ENCODE data around the gene ZNF280B. TPM values are rescaled to one million over a fixed set of nuclear protein-coding genes. Genes with fewer than 3 reads are reported as not detected.
"Not testable (repeated sequence)": the region's sequence is repeated elsewhere in the genome, so short reads cannot be mapped to it uniquely, and the experiment has no call there.

ZNF280B gene
- polyA plus RNA-seq, 1 of the 3 experiments (the other 2 are of a cell fraction), result 0.82 TPM

GRCh38 chr22:22513619-22514018, 5.1 kb upstream of the ZNF280B start (continued):
- no peak for TF ChIP-seq ZBTB33 (IDR thresholded peaks at IDR 0.05; ENCODE audit: borderline replicate concordance, low read depth)
- no peak for TF ChIP-seq SIN3A (IDR thresholded peaks at IDR 0.05; ENCODE audit: borderline replicate concordance, low read depth, low read length)
- TF ChIP-seq RFX5 (IDR thresholded peaks at IDR 0.05; ENCODE audit: low read length), result no peak
- no peak for TF ChIP-seq PBX3 (IDR thresholded peaks at IDR 0.05)
- no peak for TF ChIP-seq FOXJ3 (CRISPR knock-in tag; IDR thresholded peaks at IDR 0.05)
- TF ChIP-seq TAF1 (IDR thresholded peaks at IDR 0.05; ENCODE audit: borderline replicate concordance, low read depth, low read length), result no peak
- TF ChIP-seq FOSL2 (IDR thresholded peaks at IDR 0.05; ENCODE audit: borderline replicate concordance, low read depth), result no peak
- no peak for TF ChIP-seq ELF1 (IDR thresholded peaks at IDR 0.05)
- TF ChIP-seq MEF2A (IDR thresholded peaks at IDR 0.05; ENCODE audit: borderline replicate concordance, low read depth), result no peak
- TF ChIP-seq JUND (IDR thresholded peaks at IDR 0.05), result no peak
- no peak for TF ChIP-seq USF1 (IDR thresholded peaks at IDR 0.05; ENCODE audit: borderline replicate concordance, low read depth)
- no peak for TF ChIP-seq MAX (IDR thresholded peaks at IDR 0.05; ENCODE audit: low read depth)
- TF ChIP-seq EP300 (IDR thresholded peaks at IDR 0.05; ENCODE audit: borderline replicate concordance in 1 of 2, low read depth in 1 of 2, low read length in 1 of 2), result no peak

GRCh38 chr22:22512951-22513350, 4.4 kb upstream of the ZNF280B start:
- Histone ChIP-seq H3K4me2 (no peak overlapping the region), H3K27ac (ENCODE audit: low read depth in 2 of 2, low read length in 1 of 2) (no peak overlapping the region), H3K9me3 (no peaks in the 10 kb centered on the region), H3K79me2 (ENCODE audit: insufficient read depth) (no peaks in the 10 kb centered on the region), H4K20me1 (ENCODE audit: insufficient read depth) (no peaks in the 10 kb centered on the region), H3K4me3 (ENCODE audit: low read depth in 2 of 2, low read length in 1 of 2) (no peak overlapping the region), H3F3A (replicated peaks; ENCODE audit: insufficient read depth) (no peaks in the 10 kb centered on the region), H3K36me3 (replicated peaks in 1 of 2; ENCODE audit: control insufficient read depth in 1 of 2, insufficient read depth in 2 of 2, low read length in 1 of 2) (no peaks in the 10 kb centered on the region), H3K4me1 (ENCODE audit: control insufficient read depth in 1 of 2, insufficient read depth in 2 of 2, low read depth in 1 of 2, low read length in 1 of 2) (peaks cover 0 to under 1% of the 10 kb centered on the region in 2 experiments; a peak in 1 of 4 replicates), H3K27me3 (ENCODE audit: insufficient read depth) (no peaks in the 10 kb centered on the region; the same call in 1 of the 2 replicates), H2AFZ (ENCODE audit: low read depth) (no peak overlapping the region), H3K9me2 (no peaks in the 10 kb centered on the region), H3K9ac (no peak overlapping the region)
- 70% methylated on average over 5 of the region's 5 CpGs for WGBS (ENCODE audit: low lambda C conversion rate)
- POLR2A ChIA-PET, result no interaction called here
- no peak for DNase-seq
- TF ChIP-seq MAX (IDR thresholded peaks at IDR 0.05; ENCODE audit: low read depth), result no peak
- CTCF ChIA-PET, result interaction anchor here (1.0 kb wide), 1 partner anchor 49 kb away, joined by 5 read pairs; no protein-coding TSS in a partner anchor

- 94% methylated on average over 7 of the region's 7 CpGs for WGBS (ENCODE audit: low lambda C conversion rate)
- CTCF ChIA-PET; POLR2A ChIA-PET; H3K9me3 ChIP-seq; H3K4me3 ChIP-seq (ENCODE audit: low read depth in 2 of 2, low read length in 1 of 2); H3K9ac ChIP-seq; H3K36me3 ChIP-seq (replicated peaks in 1 of 2; ENCODE audit: control insufficient read depth in 1 of 2, insufficient read depth in 2 of 2, low read length in 1 of 2); H3K4me1 ChIP-seq (ENCODE audit: control insufficient read depth in 1 of 2, insufficient read depth in 2 of 2, low read depth in 1 of 2, low read length in 1 of 2); H3K9me2 ChIP-seq; H2AFZ ChIP-seq (ENCODE audit: low read depth); DNase-seq; H3F3A ChIP-seq (replicated peaks; ENCODE audit: insufficient read depth); H3K27me3 ChIP-seq (ENCODE audit: insufficient read depth); H3K27ac ChIP-seq (ENCODE audit: low read depth in 2 of 2, low read length in 1 of 2); H4K20me1 ChIP-seq (ENCODE audit: insufficient read depth); H3K4me2 ChIP-seq; H3K79me2 ChIP-seq (ENCODE audit: insufficient read depth): not testable (repeated sequence)
These were observed 2.3 kb upstream of the ZNF280B start for GRCh38 chr22:22510833-22511232.

- H4K20me1 ChIP-seq (ENCODE audit: insufficient read depth); DNase-seq; POLR2A ChIA-PET; H3K79me2 ChIP-seq (ENCODE audit: insufficient read depth); H2AFZ ChIP-seq (ENCODE audit: low read depth); H3K4me3 ChIP-seq (ENCODE audit: low read depth in 2 of 2, low read length in 1 of 2); H3K9me3 ChIP-seq; H3K9me2 ChIP-seq; H3K4me2 ChIP-seq; H3K4me1 ChIP-seq (ENCODE audit: control insufficient read depth in 1 of 2, insufficient read depth in 2 of 2, low read depth in 1 of 2, low read length in 1 of 2); H3K9ac ChIP-seq; H3K27ac ChIP-seq (ENCODE audit: low read depth in 2 of 2, low read length in 1 of 2); H3K27me3 ChIP-seq (ENCODE audit: insufficient read depth); H3F3A ChIP-seq (replicated peaks; ENCODE audit: insufficient read depth): not testable (repeated sequence)
- 87% methylated on average over 6 of the region's 6 CpGs for WGBS (ENCODE audit: low lambda C conversion rate)
- CTCF ChIA-PET, result interaction anchor here (1.0 to 3.4 kb wide), 7 partner anchors 13 to 82 kb away, joined by 3 to 27 read pairs (median 5); partner anchors contain the start of gene PRAME
- peaks cover 10 to 13% of the 10 kb centered on the region in 2 experiments for H3K36me3 ChIP-seq (replicated peaks in 1 of 2; ENCODE audit: control insufficient read depth in 1 of 2, insufficient read depth in 2 of 2, low read length in 1 of 2)
These were observed 1.4 kb upstream of the ZNF280B start for GRCh38 chr22:22509912-22510311.

Measured in SK-N-SH (cell line).